Mesothelial cell of epicardium (in vitro differentiated cells): ENCODE data around the gene TMEM258. TPM values are rescaled to one million over a fixed set of nuclear protein-coding genes. Genes with fewer than 3 reads are reported as not detected.

Experiments used
- DNase-seq, 2 experiments: peaks; one replicate each; pipeline ENCODE4 v3.0.0; 2021; ENCODE audit warnings: low spot score in 2 of 2; ENCODE audit not compliant: unreplicated experiment in 2 of 2
- H3K27ac Mint-ChIP-seq: 2 replicates; pipeline ENCODE4 v1.8.0; 2021; ENCODE audit warnings: mixed read lengths
- H3K27me3 Mint-ChIP-seq: 2 replicates; pipeline ENCODE4 v1.8.0; 2021; ENCODE audit warnings: low read depth, mixed read lengths
- H3K36me3 Mint-ChIP-seq: 2 replicates; pipeline ENCODE4 v1.8.0; 2021; ENCODE audit warnings: mixed read lengths
- H3K4me1 Mint-ChIP-seq: 2 replicates; pipeline ENCODE4 v1.8.0; 2021; ENCODE audit warnings: mixed read lengths
- H3K4me3 Mint-ChIP-seq: 2 replicates; pipeline ENCODE4 v1.8.0; 2021; ENCODE audit warnings: mild to moderate bottlenecking, moderate library complexity, mixed read lengths
- H3K9me3 Mint-ChIP-seq: 2 replicates; pipeline ENCODE4 v1.8.0; 2021; ENCODE audit warnings: mixed read lengths
- CTCF ChIP-seq: fragments of 200-600 bp; sonication (generic); IDR thresholded peaks from one replicate; pipeline ENCODE4 v1.5.0; 2021; ENCODE audit warnings: antibody characterized with exemption; ENCODE audit not compliant: unreplicated experiment
- total RNA-seq: library from RNA; stranded (reverse); gene quantifications from 3 replicates; pipeline ENCODE4 v1.2.1, GENCODE V29; 2021

The TMEM258 gene
- total RNA-seq, 1 donor from 2014 or later: 154 TPM

GRCh38 chr11:61833471-61833870, 41.1 kb upstream of the TMEM258 start:
- no peak for TF ChIP-seq CTCF
- Mint-ChIP-seq H3K27ac (peak overlapping the region; percentile 90), H3K27me3 (no peaks in the 10 kb centered on the region), H3K36me3 (peaks cover 6% of the 10 kb centered on the region), H3K4me3 (no peak overlapping the region), H3K9me3 (no peaks in the 10 kb centered on the region), H3K4me1 (peaks cover 59% of the 10 kb centered on the region)
- DNase-seq: no peak

- no peak overlapping the region for H3K4me3 Mint-ChIP-seq
- peak overlapping the region; percentile 90 for H3K27ac Mint-ChIP-seq
- H3K9me3 Mint-ChIP-seq: no peaks in the 10 kb centered on the region
- H3K27me3 Mint-ChIP-seq: no peaks in the 10 kb centered on the region
- peaks cover 2% of the 10 kb centered on the region for H3K36me3 Mint-ChIP-seq
- no peak for TF ChIP-seq CTCF
- no peak for DNase-seq
- H3K4me1 Mint-ChIP-seq: peaks cover 59% of the 10 kb centered on the region
Measured at GRCh38 chr11:61832754-61833153, 40.4 kb upstream of the TMEM258 start.

GRCh38 chr11:61832207-61832606, 39.8 kb upstream of the TMEM258 start:
- no peaks in the 10 kb centered on the region for H3K27me3 Mint-ChIP-seq
- peaks cover 2% of the 10 kb centered on the region for H3K36me3 Mint-ChIP-seq
- DNase-seq: no peak
- no peaks in the 10 kb centered on the region for H3K9me3 Mint-ChIP-seq
- H3K4me1 Mint-ChIP-seq: peaks cover 60% of the 10 kb centered on the region
- H3K27ac Mint-ChIP-seq: peak overlapping the region; percentile 94
- no peak for TF ChIP-seq CTCF
- H3K4me3 Mint-ChIP-seq: peak overlapping the region; percentile 52

- peaks cover 65% of the 10 kb centered on the region for H3K4me1 Mint-ChIP-seq
- TF ChIP-seq CTCF: no peak
- H3K27me3 Mint-ChIP-seq: no peaks in the 10 kb centered on the region
- H3K4me3 Mint-ChIP-seq: peak overlapping the region; percentile 89
- H3K36me3 Mint-ChIP-seq: peaks cover 2% of the 10 kb centered on the region
- no peaks in the 10 kb centered on the region for H3K9me3 Mint-ChIP-seq
- DNase-seq: no peak
- peak overlapping the region; percentile 94 for H3K27ac Mint-ChIP-seq
Measured at GRCh38 chr11:61830237-61831105, 38.1 kb upstream of the TMEM258 start.

GRCh38 chr11:61829806-61830205, 37.4 kb upstream of the TMEM258 start:
- Mint-ChIP-seq H3K9me3 (no peaks in the 10 kb centered on the region), H3K4me3 (peak overlapping the region; percentile 89), H3K27me3 (no peaks in the 10 kb centered on the region), H3K36me3 (peaks cover 2% of the 10 kb centered on the region), H3K27ac (peak overlapping the region; percentile 94), H3K4me1 (peaks cover 61% of the 10 kb centered on the region)
- no peak for DNase-seq
- no peak for TF ChIP-seq CTCF
